CD14-positive monocyte (primary cell): ENCODE results near the gene CYB5RL. TPM values are rescaled to one million over a fixed set of nuclear protein-coding genes. Genes with fewer than 3 reads are reported as not detected.

Experiments
- DNase-seq, 3 donors: peaks; one replicate each; pipeline ENCODE4 v3.0.0-alpha.2; 2011 to 2022
- H2AFZ ChIP-seq: 2 replicates; pipeline ENCODE4 v1.6.0; 2012; ENCODE audit warnings: mild to moderate bottlenecking, low read depth, low read length, inconsistent platforms; ENCODE audit not compliant: insufficient read depth, poor library complexity, severe bottlenecking
- H3K27ac ChIP-seq, 2 donors: 1 replicate in 1 of 2; 2 replicates in 1 of 2; pipeline ENCODE4 v1.5.1; 2012 to 2013; ENCODE audit warnings: low read length in 2 of 2, control low read depth in 1 of 2, inconsistent platforms in 1 of 2, low read depth in 1 of 2, mild to moderate bottlenecking in 1 of 2
- H3K27me3 ChIP-seq, 2 donors: one replicate each; pipeline versions ENCODE4 v1.6.0 to v1.6.1; 2011 to 2013; ENCODE audit warnings: low read length in 2 of 2; ENCODE audit not compliant: control insufficient read depth in 2 of 2, insufficient read depth in 2 of 2
- H3K36me3 ChIP-seq, 2 donors: replicated peaks in 1 of 2; 1 replicate in 1 of 2; 2 replicates in 1 of 2; pipeline versions ENCODE4 v1.5.1 to v1.6.1; 2012 to 2013; ENCODE audit warnings: low read length in 2 of 2, control low read depth in 1 of 2, inconsistent platforms in 1 of 2, mild to moderate bottlenecking in 1 of 2; ENCODE audit not compliant: insufficient read depth in 2 of 2, control insufficient read depth in 1 of 2
- H3K4me1 ChIP-seq, 2 donors: 1 replicate in 1 of 2; 2 replicates in 1 of 2; pipeline versions ENCODE4 v1.5.1 to v1.6.1; 2012 to 2013; ENCODE audit warnings: low read length in 2 of 2, control low read depth in 1 of 2, inconsistent platforms in 1 of 2, mild to moderate bottlenecking in 1 of 2, moderate library complexity in 1 of 2; ENCODE audit not compliant: insufficient read depth in 2 of 2, control insufficient read depth in 1 of 2
- H3K4me2 ChIP-seq: replicated peaks from 2 replicates; pipeline ENCODE3; 2012; ENCODE audit warnings: low read length, moderate library complexity, mild to moderate bottlenecking; ENCODE audit not compliant: poor library complexity, severe bottlenecking; ENCODE audit errors: extremely low read depth
- H3K4me3 ChIP-seq, 3 experiments: fragments of 200-600 bp in 1 of 3; sonication (generic) in 1 of 3; replicated peaks in 1 of 3; 1 replicate in 2 of 3; 2 replicates in 1 of 3; pipeline ENCODE4 v1.5.1; 2011 to 2013; ENCODE audit warnings: low read length in 3 of 3, mild to moderate bottlenecking in 3 of 3, control low read depth in 2 of 3, low read depth in 2 of 3, inconsistent platforms in 1 of 3, moderate library complexity in 1 of 3
- H3K79me2 ChIP-seq: 2 replicates; pipeline ENCODE4 v1.6.0; 2012; ENCODE audit warnings: mild to moderate bottlenecking, control low read depth, inconsistent platforms, low read length, moderate library complexity; ENCODE audit not compliant: insufficient read depth
- H3K9ac ChIP-seq: 2 replicates; pipeline ENCODE4 v1.6.0; 2017; ENCODE audit warnings: low read length, mild to moderate bottlenecking; ENCODE audit not compliant: insufficient read depth, poor library complexity, severe bottlenecking
- H3K9me3 ChIP-seq, 2 donors: replicated peaks in 1 of 2; 1 replicate in 1 of 2; 2 replicates in 1 of 2; pipeline versions ENCODE4 v1.5.1 to v1.6.1; 2012 to 2013; ENCODE audit warnings: low read length in 2 of 2, control low read depth in 1 of 2; ENCODE audit not compliant: control insufficient read depth in 1 of 2, insufficient read depth in 1 of 2
- H4K20me1 ChIP-seq: 2 replicates; pipeline ENCODE4 v1.6.0; 2012; ENCODE audit warnings: mild to moderate bottlenecking, low read length, control low read depth, moderate library complexity; ENCODE audit not compliant: insufficient read depth
- H3K27ac Mint-ChIP-seq, 7 donors: one replicate each; pipeline ENCODE4 v1.8.0; 2020; ENCODE audit warnings: mild to moderate bottlenecking in 7 of 7, mixed read lengths in 7 of 7, moderate library complexity in 6 of 7, inconsistent platforms in 2 of 7
- H3K27me3 Mint-ChIP-seq, 3 donors: one replicate each; pipeline ENCODE4 v1.8.0; 2021 to 2022; ENCODE audit warnings: low read depth in 3 of 3, mild to moderate bottlenecking in 3 of 3, mixed read lengths in 3 of 3, moderate library complexity in 3 of 3, inconsistent platforms in 1 of 3
- H3K36me3 Mint-ChIP-seq, 2 donors: one replicate each; pipeline ENCODE4 v1.8.0; 2020; ENCODE audit warnings: mixed read lengths in 2 of 2, inconsistent platforms in 1 of 2, mild to moderate bottlenecking in 1 of 2
- H3K4me1 Mint-ChIP-seq: one replicate; pipeline ENCODE4 v1.8.0; 2020; ENCODE audit warnings: mild to moderate bottlenecking, mixed read lengths
- H3K4me3 Mint-ChIP-seq, 2 donors: one replicate each; pipeline ENCODE4 v1.8.0; 2020; ENCODE audit warnings: mild to moderate bottlenecking in 2 of 2, mixed read lengths in 2 of 2, moderate library complexity in 1 of 2
- H3K9me3 Mint-ChIP-seq, 7 donors: one replicate each; pipeline ENCODE4 v1.8.0; 2020 to 2022; ENCODE audit warnings: mixed read lengths in 7 of 7, mild to moderate bottlenecking in 6 of 7, moderate library complexity in 6 of 7, inconsistent platforms in 2 of 7
- CTCF ChIP-seq: fragments of 200-600 bp; IDR thresholded peaks from one replicate; pipeline ENCODE4 v1.8.0; 2022; ENCODE audit warnings: antibody characterized with exemption, mild to moderate bottlenecking
- WGBS: methylation state at CpG from one replicate; pipeline ENCODE4 v1.1.5; 2013; ENCODE audit warnings: missing lambda C conversion rate; ENCODE audit not compliant: insufficient coverage; 5-methylcytosine and 5-hydroxymethylcytosine counted together
- intact Hi-C, 2 donors: fragments of 100-400 bp; cut with micrococcal nuclease; formaldehyde crosslinking; loops; one replicate each; pipeline versions ENCODE4 v1.15.0 to v1.15.1; 2023
- polyA plus RNA-seq, 3 donors: library from polyadenylated mRNA; depleted of rRNA in 1 of 3; unstranded in 2 of 3; stranded (reverse) in 1 of 3; fragments of 300-500 nt in 2 of 3; fragments of >200 nt in 1 of 3; fragmentation: Illumina TruSeq in 2 of 3; gene quantifications; 1 replicate in 2 of 3; 2 replicates in 1 of 3; pipeline ENCODE4 v1.2.3, GENCODE V29; 2012 to 2021

CYB5RL gene
- polyA plus RNA-seq, 3 donors: 0.76 to 3.9 (median 1.5) TPM

DNA sequence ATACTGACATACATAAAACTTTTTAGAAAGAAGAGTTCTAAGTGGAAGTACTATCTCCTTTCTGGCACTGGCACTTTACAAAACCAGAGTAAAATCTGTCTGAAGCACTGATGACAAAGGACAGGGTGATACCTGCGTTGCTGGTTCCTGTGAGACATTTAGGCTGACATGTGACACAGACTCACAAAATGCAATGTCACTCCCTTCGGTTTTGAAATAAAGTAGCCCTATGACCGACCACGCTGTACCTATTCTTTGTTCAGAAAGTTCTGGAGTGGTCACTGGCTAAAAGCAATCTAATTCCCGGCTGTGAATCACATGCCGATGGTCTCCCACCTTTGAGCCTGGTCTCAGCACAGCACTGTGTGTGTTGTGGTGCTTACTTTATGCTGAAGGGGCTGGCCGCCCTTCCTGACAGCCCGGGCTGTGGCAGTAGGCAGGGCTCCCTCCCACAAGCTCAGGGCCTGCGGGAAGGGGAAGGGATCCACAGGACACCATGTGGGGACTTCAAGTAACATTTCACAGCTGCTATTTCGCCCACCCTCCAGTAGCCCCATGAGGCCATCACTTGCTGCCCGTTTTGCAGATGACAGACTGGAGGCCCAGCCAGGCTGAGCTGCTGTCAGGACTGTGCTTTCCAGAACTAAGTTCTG lies 48.2 kb upstream of the CYB5RL start:
- Mint-ChIP-seq H3K4me1 (peaks cover 10% of the 10 kb centered on the region), H3K27ac (peak overlapping the region in 1 of 7 donors; percentile 58), H3K4me3 (no peak overlapping the region), H3K36me3 (peaks cover 25 to 49% of the 10 kb centered on the region in 2 donors), H3K27me3 (peaks cover 0 to 2% (median 0%) of the 10 kb centered on the region in 3 donors), H3K9me3 (no peaks in the 10 kb centered on the region)
- no peak overlapping the region for H2AFZ ChIP-seq
- no peaks in the 10 kb centered on the region for H3K79me2 ChIP-seq
- H3K9ac ChIP-seq: no peak overlapping the region
- H3K27me3 ChIP-seq: no peaks in the 10 kb centered on the region
- intact Hi-C loops: no loop called here
- no peak overlapping the region for H3K4me2 ChIP-seq
- TF ChIP-seq CTCF: no peak
- no peak overlapping the region for H3K27ac ChIP-seq
- DNase-seq: no peak
- H3K4me3 ChIP-seq: no peak overlapping the region
- no peaks in the 10 kb centered on the region for H3K4me1 ChIP-seq
- H4K20me1 ChIP-seq: no peaks in the 10 kb centered on the region
- WGBS: 79% methylated on average over 10 of the region's 11 CpGs
- peaks cover 4 to 7% of the 10 kb centered on the region in 2 donors for H3K36me3 ChIP-seq
- no peaks in the 10 kb centered on the region for H3K9me3 ChIP-seq

GRCh38 chr1:54246116-54246721 lies 46.4 kb upstream of the CYB5RL start:
- Mint-ChIP-seq H3K4me3 (peak overlapping the region in 1 of 2 donors; percentile 10), H3K9me3 (no peaks in the 10 kb centered on the region), H3K4me1 (peaks cover 13% of the 10 kb centered on the region), H3K27me3 (no peaks in the 10 kb centered on the region), H3K36me3 (peaks cover 21 to 54% of the 10 kb centered on the region in 2 donors), H3K27ac (no peak overlapping the region)
- Histone ChIP-seq H2AFZ (no peak overlapping the region), H4K20me1 (no peaks in the 10 kb centered on the region), H3K27ac (no peak overlapping the region), H3K9ac (no peak overlapping the region), H3K4me1 (peaks cover 0 to 4% of the 10 kb centered on the region in 2 donors), H3K79me2 (no peaks in the 10 kb centered on the region), H3K9me3 (no peaks in the 10 kb centered on the region), H3K36me3 (peaks cover 4 to 11% of the 10 kb centered on the region in 2 donors), H3K27me3 (no peaks in the 10 kb centered on the region), H3K4me3 (no peak overlapping the region), H3K4me2 (no peak overlapping the region)
- no peak for DNase-seq
- intact Hi-C loops: no loop called here
- TF ChIP-seq CTCF: no peak
- WGBS: 100% methylated on average over 8 of the region's 10 CpGs
